NB4 (cell line): ENCODE data around the gene SFMBT1.

ENCODE experiments used
- POLR2A ChIP-seq: IDR thresholded peaks from 2 replicates; pipeline ENCODE4 v1.6.1; 2011; ENCODE audit warnings: mild to moderate bottlenecking; ENCODE audit not compliant: insufficient read length; ENCODE audit errors: extremely low read depth
- TF ChIP-seq, protein P1 (sequence below): IDR thresholded peaks from one replicate; pipeline ENCODE4 v1.5.1; 2012; ENCODE audit warnings: low read depth, low read length
- TF ChIP-seq, protein P2 (sequence below): IDR thresholded peaks from 2 replicates; pipeline ENCODE4 v1.6.1; 2011; ENCODE audit warnings: low read depth, low read length

DNA sequence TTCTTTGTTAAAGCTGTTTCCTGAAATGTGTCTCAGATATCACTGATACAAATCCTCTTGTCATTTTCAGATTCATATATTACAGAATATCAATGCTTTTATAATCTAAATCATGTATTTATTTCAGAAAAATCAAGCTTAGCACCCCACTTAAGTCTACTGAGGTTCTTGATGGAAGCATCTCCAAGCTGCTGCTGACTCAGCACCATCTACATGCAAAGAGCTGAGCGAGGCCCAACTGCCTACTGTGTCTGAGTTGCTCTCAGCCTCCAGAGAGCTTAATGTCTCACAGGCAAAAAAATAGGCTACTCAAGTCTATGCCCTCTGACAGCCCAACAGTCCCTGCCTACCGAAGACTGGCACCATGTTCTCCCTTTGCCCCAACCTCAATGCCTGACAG, 119.3 kb downstream of the SFMBT1 start:
- TF ChIP-seq POLR2A = no peak
- TF ChIP-seq, protein P1, sequence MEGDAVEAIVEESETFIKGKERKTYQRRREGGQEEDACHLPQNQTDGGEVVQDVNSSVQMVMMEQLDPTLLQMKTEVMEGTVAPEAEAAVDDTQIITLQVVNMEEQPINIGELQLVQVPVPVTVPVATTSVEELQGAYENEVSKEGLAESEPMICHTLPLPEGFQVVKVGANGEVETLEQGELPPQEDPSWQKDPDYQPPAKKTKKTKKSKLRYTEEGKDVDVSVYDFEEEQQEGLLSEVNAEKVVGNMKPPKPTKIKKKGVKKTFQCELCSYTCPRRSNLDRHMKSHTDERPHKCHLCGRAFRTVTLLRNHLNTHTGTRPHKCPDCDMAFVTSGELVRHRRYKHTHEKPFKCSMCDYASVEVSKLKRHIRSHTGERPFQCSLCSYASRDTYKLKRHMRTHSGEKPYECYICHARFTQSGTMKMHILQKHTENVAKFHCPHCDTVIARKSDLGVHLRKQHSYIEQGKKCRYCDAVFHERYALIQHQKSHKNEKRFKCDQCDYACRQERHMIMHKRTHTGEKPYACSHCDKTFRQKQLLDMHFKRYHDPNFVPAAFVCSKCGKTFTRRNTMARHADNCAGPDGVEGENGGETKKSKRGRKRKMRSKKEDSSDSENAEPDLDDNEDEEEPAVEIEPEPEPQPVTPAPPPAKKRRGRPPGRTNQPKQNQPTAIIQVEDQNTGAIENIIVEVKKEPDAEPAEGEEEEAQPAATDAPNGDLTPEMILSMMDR = no peak
- TF ChIP-seq, protein P2, sequence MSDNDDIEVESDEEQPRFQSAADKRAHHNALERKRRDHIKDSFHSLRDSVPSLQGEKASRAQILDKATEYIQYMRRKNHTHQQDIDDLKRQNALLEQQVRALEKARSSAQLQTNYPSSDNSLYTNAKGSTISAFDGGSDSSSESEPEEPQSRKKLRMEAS = no peak
